NCI-H2227 (cell line): ENCODE measurements around the gene AQR.
"Not testable (repeated sequence)": the region's sequence is repeated elsewhere in the genome, so short reads cannot be mapped to it uniquely, and the experiment has no call there.

Experiments
- DNase-seq: peaks from one replicate; lab custom pipeline; 2025; ENCODE audit not compliant: unreplicated experiment; lab: John Stamatoyannopoulos, UW

Gene AQR

DNA sequence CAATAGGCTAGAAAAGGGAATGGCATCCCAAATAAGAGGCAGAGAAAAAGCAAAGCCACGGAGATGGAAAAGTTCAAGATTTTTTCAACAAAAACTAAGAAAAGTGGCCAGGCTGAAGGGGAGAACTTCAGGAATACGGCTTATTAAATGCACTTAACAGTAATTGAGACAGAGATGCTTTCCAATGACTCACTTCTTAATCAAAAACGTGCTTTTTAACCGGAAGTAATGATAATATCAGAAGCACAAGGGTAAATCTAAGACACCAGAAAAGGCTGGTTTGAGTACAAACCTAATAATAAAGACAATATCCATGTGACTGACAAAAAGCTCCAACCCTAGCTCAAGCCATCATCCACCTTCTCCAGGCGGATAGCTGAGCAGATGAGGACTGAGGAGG is 149.4 kb downstream of the AQR start:
- DNase-seq: no peak

DNA sequence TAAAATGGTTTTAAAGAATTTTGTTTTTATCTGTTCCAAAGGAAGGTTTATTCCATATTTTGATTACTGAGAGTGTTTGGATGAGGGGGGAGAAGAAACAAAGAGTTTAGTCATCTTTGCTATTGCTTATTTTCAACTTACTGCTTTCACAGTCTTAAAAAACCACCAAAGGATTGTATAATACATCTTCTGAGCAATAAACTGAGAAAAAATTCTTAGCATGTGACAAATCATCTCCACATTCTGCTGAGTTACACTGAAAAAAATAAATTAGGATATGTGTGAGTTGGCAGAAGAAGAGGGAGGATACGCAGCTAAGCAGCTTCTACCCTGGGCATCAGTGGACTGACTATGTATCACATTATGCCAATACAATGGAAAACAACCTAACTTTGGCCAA is 151.0 kb downstream of the AQR start:
- no peak for DNase-seq

DNA sequence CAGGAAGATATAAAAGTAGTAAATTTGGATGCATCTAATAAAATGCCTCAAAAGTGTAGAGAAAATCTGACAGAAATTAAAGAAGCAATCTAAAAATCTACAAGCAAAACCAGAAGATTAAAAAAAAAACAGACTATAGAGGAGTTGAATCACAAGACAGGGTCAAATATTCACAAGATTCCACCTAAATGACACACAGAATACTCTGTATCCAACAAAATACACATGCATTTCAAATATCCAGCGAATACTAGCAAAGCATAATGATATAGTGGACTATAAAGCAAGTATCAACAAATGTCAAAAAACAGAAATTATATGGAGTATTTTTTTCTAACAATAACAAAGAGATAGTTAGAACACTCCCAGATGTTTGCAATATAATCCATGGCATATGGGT is 153.7 kb downstream of the AQR start:
- DNase-seq: no peak

DNA sequence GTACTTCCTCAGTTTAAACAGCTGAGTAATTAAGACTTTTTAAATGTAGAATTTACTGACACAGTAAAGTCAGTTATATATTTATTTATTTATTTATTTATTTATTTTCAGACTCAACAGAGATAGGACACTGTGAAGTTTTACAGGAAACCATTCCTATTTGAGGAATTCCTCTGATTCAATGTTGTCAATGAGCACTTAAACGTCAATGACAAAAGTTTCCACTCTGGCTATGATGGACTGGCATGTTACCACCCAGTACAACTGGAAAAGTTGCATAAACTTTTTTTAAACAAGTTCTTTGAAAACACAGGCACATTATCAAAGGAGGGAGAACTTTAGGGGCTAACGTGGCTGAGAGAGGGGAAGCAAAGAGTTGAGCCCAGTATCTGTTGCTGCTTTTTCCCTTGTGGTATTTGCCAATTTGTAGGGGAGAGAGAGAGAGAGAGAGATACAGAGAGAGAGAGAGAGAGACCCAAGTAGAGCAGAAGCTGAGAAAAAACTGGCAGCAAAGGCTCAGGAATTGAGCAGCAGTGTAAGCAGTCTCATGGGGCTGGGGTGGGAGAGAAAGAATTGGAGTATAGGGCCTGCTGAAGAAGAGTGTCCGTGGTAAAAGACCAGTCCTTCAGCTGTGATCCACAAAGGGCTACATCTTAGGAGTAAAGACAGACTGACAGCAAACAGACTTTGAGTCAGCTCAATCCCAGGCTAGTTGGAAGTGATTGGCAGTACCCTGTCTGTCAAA is 155.9 kb downstream of the AQR start:
- no peak for DNase-seq

DNA sequence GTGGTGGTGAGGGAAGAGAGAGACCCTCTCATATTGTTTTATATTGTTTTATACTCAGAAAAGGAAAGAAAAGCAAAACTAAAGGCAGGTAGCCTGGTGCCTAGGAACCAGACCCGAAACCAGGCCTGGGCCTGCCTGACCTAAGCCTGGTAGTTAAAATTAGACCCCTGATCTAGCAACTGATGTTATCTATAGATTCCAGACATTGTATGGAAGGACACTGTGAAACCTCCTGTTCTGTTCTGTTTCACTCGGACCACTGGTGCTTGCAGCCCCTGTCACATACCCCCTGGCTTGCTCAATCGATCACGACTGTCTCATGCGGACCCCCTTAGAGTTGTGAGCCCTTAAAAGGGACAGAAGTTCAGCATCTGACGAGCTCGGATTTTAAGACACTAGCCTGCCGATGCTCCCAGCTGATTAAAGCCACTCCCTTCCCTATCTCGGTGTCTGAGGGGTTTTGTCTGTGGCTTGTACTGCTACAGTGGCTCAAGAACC is 156.6 kb downstream of the AQR start:
- DNase-seq: not testable (repeated sequence)

DNA sequence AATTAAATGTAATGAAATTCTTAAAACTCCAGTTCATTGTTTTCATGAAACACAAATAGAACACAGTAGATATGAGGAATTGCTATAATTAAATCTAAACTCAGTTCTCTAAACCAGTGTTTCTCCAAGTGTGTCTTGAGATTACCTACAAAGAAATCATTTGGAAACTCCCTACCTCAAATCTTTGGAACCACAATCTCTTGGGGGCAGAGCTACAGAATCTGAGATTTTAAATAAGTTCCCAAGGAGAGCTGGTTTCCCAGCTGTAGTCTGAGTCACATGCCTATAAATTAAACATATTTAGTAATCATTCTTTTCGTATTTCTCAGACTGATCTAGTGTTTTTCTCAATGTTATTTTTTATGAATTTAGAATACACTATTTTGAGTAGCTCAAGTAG is 157.2 kb downstream of the AQR start:
- DNase-seq: no peak

DNA sequence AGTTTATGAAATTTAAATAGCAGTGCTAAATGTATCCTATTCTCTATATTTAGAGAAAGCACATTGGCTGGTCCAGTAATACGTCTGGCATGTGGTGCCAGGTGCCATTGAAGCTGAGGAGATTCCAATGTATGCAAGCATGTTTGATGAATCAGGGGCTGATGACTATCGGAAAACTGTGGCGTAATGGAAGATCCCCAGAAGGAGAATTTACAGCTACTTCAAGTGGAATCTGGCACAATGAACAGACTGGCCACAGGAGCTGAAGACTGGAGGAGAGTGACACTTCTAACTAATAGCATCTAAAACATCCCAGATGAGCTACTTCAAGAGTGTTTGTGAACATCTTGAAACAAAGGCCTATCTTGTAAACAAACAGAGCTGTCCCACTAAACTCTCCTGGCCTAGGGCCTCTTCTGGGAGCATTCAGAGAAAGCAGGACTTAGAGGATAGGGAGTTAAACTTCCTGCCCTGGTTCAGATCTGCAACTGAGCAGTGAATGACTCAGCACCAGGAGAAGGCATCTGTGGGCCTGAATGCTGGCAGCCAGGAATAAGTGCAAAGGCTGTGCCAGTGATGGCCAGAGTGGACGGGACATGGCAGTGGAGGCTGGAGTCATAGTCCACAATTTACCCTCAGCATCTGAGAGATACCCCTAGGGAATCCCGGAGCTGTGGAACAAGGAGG is 159.0 kb downstream of the AQR start:
- DNase-seq: no peak

DNA sequence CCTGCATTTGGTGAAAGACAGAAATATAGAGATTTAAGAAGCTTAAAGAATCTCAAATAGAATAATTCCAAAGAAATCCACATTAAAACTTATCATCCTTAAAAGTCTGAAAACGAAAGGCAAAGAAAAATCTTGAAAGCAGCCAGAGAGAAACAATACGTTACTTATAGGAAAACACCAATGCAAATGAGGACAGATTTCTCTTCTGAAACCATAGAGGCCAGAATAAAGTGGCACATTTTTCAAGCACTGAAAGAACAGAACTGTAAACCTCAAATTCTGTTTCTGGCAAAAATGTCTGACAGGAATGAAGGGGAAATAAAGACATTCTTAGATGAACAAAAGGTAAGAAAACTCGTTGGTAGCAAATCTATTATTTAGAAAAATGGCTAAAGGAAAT is 160.4 kb downstream of the AQR start:
- no peak for DNase-seq

DNA sequence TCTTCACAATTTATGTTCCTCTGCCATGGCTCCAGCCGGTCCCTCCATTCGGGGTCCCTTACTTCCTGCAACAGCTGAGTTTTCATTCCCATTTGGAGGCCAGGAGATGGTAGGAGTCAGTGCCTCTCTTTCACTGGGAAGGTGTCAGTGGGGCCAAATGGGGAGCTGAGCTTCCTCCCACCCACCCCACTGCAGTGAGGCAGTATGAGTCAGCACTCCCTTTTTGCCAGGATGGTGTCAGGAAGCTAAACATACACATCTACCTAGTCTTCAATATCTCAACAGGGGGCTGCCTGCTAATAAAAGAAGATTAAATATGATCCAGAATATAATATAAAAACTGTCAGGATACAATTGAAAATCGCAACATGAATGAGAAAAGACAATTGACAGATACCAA is 161.5 kb downstream of the AQR start:
- DNase-seq: no peak

DNA sequence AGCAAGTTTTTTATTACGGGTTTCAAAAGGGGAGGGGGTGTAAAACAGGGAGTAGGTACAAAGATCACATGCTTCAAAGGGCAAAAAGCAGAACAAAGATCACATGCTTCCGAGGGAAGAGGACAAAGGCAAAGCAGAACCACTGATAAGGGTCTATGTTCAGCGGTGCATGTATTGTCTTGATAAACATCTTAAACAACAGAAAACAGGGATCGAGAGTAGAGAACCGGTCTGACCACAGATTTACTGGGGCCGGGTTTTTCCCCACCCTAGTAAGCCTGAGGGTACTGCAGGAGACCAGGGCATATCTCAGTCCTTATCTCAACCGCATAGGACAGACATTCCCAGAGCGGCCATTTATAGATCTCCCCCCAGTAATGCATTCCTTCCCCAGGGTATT is 162.3 kb downstream of the AQR start:
- not testable (repeated sequence) for DNase-seq

DNA sequence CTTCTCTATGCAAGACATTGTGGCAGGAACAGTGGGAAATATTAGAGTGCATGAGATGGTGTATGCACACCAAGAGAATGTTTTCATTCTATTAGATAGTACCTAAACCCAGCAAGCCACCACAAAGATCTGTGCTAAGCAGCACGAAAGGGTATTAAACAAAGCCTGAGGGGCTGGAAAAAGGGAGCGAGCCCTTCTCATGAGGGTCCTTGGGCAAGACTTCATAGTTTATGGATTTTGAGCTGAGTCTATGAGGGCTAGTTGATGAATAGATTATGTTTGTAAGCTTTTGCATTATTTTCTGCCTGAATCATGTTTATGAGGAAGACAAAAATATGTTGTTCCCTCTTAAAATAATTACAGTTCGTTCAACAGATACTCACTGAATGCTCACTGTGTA is 164.8 kb downstream of the AQR start:
- DNase-seq: no peak

DNA sequence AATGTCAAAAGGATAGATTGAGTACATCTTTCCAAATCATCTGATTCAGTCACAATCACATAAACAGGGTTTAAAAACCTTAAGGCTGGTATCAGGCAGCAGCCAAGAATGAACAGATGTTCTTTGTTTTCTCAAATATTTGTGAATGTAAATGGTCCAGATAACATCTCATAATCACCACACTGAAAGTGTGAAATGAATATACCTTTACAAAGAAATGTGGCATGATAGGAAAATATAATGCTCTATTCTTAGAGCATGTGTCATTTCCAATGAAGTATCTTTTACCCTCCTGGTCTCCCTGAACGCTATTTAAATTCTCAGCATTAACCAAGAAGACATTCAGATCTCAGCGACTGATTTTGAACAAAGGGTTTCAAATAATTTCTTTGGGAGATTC is 165.4 kb downstream of the AQR start:
- DNase-seq: no peak

DNA sequence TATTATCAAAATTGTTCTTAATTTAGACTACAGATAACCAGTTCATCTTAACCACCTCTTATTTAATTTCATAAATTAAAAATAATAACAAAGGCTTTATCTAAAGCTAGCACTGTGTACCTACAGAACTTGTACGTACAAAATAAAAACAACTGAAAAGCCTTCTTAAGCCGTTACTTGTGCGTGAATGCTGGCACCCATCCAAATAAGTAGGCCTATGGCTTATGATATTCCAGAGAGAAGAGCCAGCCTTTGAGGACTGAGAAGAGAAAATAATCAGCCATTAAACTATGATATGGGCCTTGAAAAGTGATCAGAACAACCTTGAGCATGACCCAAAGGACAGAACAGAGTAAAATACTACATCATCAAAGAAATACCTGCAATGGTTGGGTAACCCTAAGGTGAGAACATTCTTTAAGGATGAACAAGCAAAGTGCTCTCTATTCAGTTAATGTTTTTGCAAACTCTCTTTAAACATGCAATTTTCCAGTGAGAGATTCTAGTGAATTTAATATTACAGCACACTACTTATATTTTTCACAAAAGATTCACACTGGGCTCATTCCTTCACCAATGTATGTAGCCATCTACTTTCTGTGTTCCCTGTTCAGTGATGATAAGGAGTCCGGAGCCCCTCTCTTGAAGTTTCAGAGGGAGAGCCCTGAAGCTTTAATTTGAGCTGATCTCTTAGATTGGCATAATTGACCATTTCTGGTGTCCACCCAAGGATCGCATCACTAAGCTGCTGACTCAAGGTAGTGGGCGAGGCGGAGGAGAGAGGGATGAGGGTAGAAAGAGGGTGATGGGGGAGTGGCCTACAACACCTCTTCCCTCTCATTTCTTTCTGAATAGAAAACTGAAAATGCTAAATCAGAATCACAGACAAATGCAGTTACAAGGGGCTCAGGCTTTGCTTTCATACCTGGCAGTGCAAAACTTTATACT is 166.5 kb downstream of the AQR start:
- DNase-seq: no peak

DNA sequence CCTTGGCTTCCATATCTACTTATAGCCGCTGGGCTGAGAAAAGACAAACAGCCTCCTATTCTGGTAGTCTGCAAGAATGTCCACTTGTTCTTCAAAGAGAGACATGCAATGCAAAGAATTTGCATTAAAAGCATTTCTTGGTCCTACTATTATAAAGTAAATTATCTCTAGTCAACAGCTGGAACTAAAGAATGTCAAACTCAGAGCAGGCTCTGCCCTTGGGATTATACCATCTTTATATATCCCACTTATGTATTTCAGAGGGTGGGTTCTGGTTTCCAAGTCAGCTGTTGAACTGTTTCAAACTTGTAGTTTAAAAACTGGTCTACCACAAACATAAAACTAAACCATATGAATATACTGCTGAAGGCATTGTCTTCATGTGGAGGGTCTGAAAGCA is 167.2 kb downstream of the AQR start:
- no peak for DNase-seq
